Retinal pigment epithelial cell (primary cell): Measurements from ENCODE around the gene SUSD1.

Source experiments
- DNase-seq: peaks from one replicate; pipeline ENCODE4 v3.0.0-alpha.2; 2010; ENCODE audit warnings: low read depth
- H3K4me3 ChIP-seq: 2 replicates; pipeline ENCODE4 v1.5.1; 2011; ENCODE audit warnings: mild to moderate bottlenecking, low read length, control low read depth, moderate library complexity
- CTCF ChIP-seq: conservative IDR thresholded peaks from 2 replicates; pipeline ENCODE4 v1.5.1; 2011; ENCODE audit warnings: low read depth, low read length, control low read depth, inconsistent platforms

SUSD1 gene

GRCh38 chr9:112009656-112010055 lies 165.4 kb downstream of the SUSD1 start:
- DNase-seq = no peak
- no peak overlapping the region for H3K4me3 ChIP-seq
- TF ChIP-seq CTCF = no peak

GRCh38 chr9:112007575-112008240 lies 167.4 kb downstream of the SUSD1 start:
- DNase-seq = no peak
- no peak overlapping the region for H3K4me3 ChIP-seq
- no peak for TF ChIP-seq CTCF

- no peak for DNase-seq
- H3K4me3 ChIP-seq = no peak overlapping the region
- no peak for TF ChIP-seq CTCF
These were observed 168.6 kb downstream of the SUSD1 start for GRCh38 chr9:112006361-112007020.

- no peak overlapping the region for H3K4me3 ChIP-seq
- TF ChIP-seq CTCF = no peak
- no peak for DNase-seq
These were observed 169.2 kb downstream of the SUSD1 start for GRCh38 chr9:112005939-112006338.

- no peak for TF ChIP-seq CTCF
These were observed 171.6 kb downstream of the SUSD1 start for GRCh38 chr9:112003538-112003937.

GRCh38 chr9:112002847-112003457 lies 172.1 kb downstream of the SUSD1 start:
- H3K4me3 ChIP-seq = no peak overlapping the region
- no peak for TF ChIP-seq CTCF
- no peak for DNase-seq

More at GRCh38 chr9:112003538-112003937, 171.6 kb downstream of the SUSD1 start:
- no peak for DNase-seq
- H3K4me3 ChIP-seq = no peak overlapping the region
